Renal cortex interstitium (tissue), 11 donors: ENCODE data around the gene PEMT. TPM values are rescaled to one million over a fixed set of nuclear protein-coding genes. Genes with fewer than 3 reads are reported as not detected.

Experiments used
- DNase-seq, 11 donors: peaks; one replicate each; pipeline ENCODE4 v3.0.0-alpha.2; 2013; ENCODE audit warnings: low read depth in 9 of 11, low spot score in 4 of 11; ENCODE audit errors: extremely low read depth in 1 of 11
- polyA plus RNA-seq, 3 donors: library from polyadenylated mRNA; unstranded; fragments of 120-200 nt; gene quantifications; one replicate each; pipeline ENCODE4 v1.2.1, GENCODE V29; 2013; ENCODE audit not compliant: insufficient read length in 3 of 3

The PEMT gene
- polyA plus RNA-seq, 3 donors: 29.4 to 35.7 (median 34.4) TPM

- no peak for DNase-seq
Measured at GRCh38 chr17:17545031-17545820, 46.3 kb downstream of the PEMT start.

- DNase-seq: no peak
Measured at GRCh38 chr17:17542906-17543635, 48.4 kb downstream of the PEMT start.

GRCh38 chr17:17541640-17542001 is 49.9 kb downstream of the PEMT start:
- no peak for DNase-seq

- DNase-seq: no peak
Measured at GRCh38 chr17:17540935-17541639, 50.4 kb downstream of the PEMT start.

GRCh38 chr17:17540278-17540906 is 51.1 kb downstream of the PEMT start:
- no peak for DNase-seq

- DNase-seq: no peak
Measured at GRCh38 chr17:17539591-17539990, 51.9 kb downstream of the PEMT start.

GRCh38 chr17:17538417-17539391 is 52.8 kb downstream of the PEMT start:
- no peak for DNase-seq

GRCh38 chr17:17537311-17538099 is 54.0 kb downstream of the PEMT start:
- no peak for DNase-seq

- DNase-seq: no peak
Measured at GRCh38 chr17:17536702-17537101, 54.8 kb downstream of the PEMT start.

- DNase-seq: no peak
Measured at GRCh38 chr17:17535957-17536356, 55.6 kb downstream of the PEMT start.

- no peak for DNase-seq
Measured at GRCh38 chr17:17533901-17534441, 57.5 kb downstream of the PEMT start.

- no peak for DNase-seq
Measured at GRCh38 chr17:17532991-17533390, 58.5 kb downstream of the PEMT start.

GRCh38 chr17:17531156-17531555 is 60.4 kb downstream of the PEMT start:
- no peak for DNase-seq

GRCh38 chr17:17528696-17529652 is 62.5 kb downstream of the PEMT start:
- DNase-seq: no peak

GRCh38 chr17:17527956-17528500 is 63.5 kb downstream of the PEMT start:
- no peak for DNase-seq

GRCh38 chr17:17527534-17527933 is 64.0 kb downstream of the PEMT start:
- DNase-seq: no peak
